ENCODE measurements around the gene CCDC9. TPM values are rescaled to one million over a fixed set of nuclear protein-coding genes. Genes with fewer than 3 reads are reported as not detected.

Gene CCDC9
- total RNA-seq, 2 donors from 2014 or later = 26.7 to 38.9 TPM

- peaks cover 22 to 23% of the 10 kb centered on the region in 2 donors for H3K4me1 ChIP-seq (ENCODE audit: control insufficient read depth in 1 of 2, low read depth in 2 of 2)
- no peak for ATAC-seq (ENCODE audit: insufficient number of reproducible peaks, low FRiP score, low read depth)
- H3K27me3 ChIP-seq (replicated peaks; ENCODE audit: insufficient read depth) = no peaks in the 10 kb centered on the region
- no peaks in the 10 kb centered on the region for H3K9me3 ChIP-seq
- H3K36me3 ChIP-seq = no peaks in the 10 kb centered on the region
- H3K4me3 ChIP-seq = peak overlapping the region; percentile 53
- no peak for DNase-seq (ENCODE audit: low spot score)
- TF ChIP-seq CTCF (IDR thresholded peaks at IDR 0.05) = no peak
- peak overlapping the region in 1 of 2 donors; percentile 25 for H3K27ac ChIP-seq
Measured at GRCh38 chr19:47309038-47309437, 52.7 kb downstream of the CCDC9 start.

DNA sequence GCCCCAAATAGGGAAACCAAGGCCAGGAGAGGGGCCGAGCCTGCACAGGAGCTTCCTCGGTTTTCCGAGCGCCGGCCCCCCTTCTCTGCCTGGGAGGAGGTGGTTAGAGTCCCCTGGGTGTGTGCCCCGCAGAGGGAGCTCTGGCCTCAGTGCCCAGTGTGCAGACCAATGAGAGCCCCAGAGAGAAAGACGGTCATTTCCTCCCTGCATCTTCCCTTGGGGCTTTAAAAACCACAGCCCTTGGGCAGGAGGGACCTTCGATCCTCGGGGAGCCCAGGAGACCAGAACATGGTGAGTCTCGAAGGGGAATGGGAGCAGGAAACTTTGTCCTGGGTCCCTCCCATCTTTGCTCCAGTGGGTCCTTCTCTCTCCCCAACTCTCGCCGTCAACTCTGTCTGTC, 53.3 kb downstream of the CCDC9 start, which contains the start of gene C5AR1:
Gene C5AR1 (plus strand): TSS at position 254 of the 400 bp plus-strand sequence. CDS start 35 bp downstream, at position 289.
- no peaks in the 10 kb centered on the region for H3K36me3 ChIP-seq
- no peaks in the 10 kb centered on the region for H3K9me3 ChIP-seq
- H3K4me3 ChIP-seq = peak within 1 kb of the TSS; percentile 53
- TF ChIP-seq CTCF (IDR thresholded peaks at IDR 0.05) = no peak
- no peaks in the 10 kb centered on the region for H3K27me3 ChIP-seq (replicated peaks; ENCODE audit: insufficient read depth)
- peak within 1 kb of the TSS in 1 of 2 donors; percentile 25 for H3K27ac ChIP-seq
- peaks cover 22 to 23% of the 10 kb centered on the region in 2 donors for H3K4me1 ChIP-seq (ENCODE audit: control insufficient read depth in 1 of 2, low read depth in 2 of 2)
- DNase-seq (ENCODE audit: low spot score) (no peak), ATAC-seq (ENCODE audit: insufficient number of reproducible peaks, low FRiP score, low read depth) (no peak)

GRCh38 chr19:47310323-47310722, 54.0 kb downstream of the CCDC9 start:
- H3K27ac ChIP-seq = peak overlapping the region in 1 of 2 donors; percentile 25
- H3K4me3 ChIP-seq = peak overlapping the region; percentile 53
- no peaks in the 10 kb centered on the region for H3K27me3 ChIP-seq (replicated peaks; ENCODE audit: insufficient read depth)
- no peaks in the 10 kb centered on the region for H3K36me3 ChIP-seq
- H3K9me3 ChIP-seq = no peaks in the 10 kb centered on the region
- DNase-seq (ENCODE audit: low spot score) (no peak), ATAC-seq (ENCODE audit: insufficient number of reproducible peaks, low FRiP score, low read depth) (no peak)
- peaks cover 22 to 23% of the 10 kb centered on the region in 2 donors for H3K4me1 ChIP-seq (ENCODE audit: control insufficient read depth in 1 of 2, low read depth in 2 of 2)
- TF ChIP-seq CTCF (IDR thresholded peaks at IDR 0.05) = no peak

GRCh38 chr19:47310819-47311218, 54.5 kb downstream of the CCDC9 start:
- Histone ChIP-seq H3K4me1 (ENCODE audit: control insufficient read depth in 1 of 2, low read depth in 2 of 2) (peaks cover 17 to 21% of the 10 kb centered on the region in 2 donors), H3K36me3 (no peaks in the 10 kb centered on the region), H3K27ac (no peak overlapping the region), H3K4me3 (peak overlapping the region; percentile 53), H3K27me3 (replicated peaks; ENCODE audit: insufficient read depth) (no peaks in the 10 kb centered on the region), H3K9me3 (no peaks in the 10 kb centered on the region)
- no peak for DNase-seq (ENCODE audit: low spot score)
- ATAC-seq (ENCODE audit: insufficient number of reproducible peaks, low FRiP score, low read depth) = no peak
- no peak for TF ChIP-seq CTCF (IDR thresholded peaks at IDR 0.05)

DNA sequence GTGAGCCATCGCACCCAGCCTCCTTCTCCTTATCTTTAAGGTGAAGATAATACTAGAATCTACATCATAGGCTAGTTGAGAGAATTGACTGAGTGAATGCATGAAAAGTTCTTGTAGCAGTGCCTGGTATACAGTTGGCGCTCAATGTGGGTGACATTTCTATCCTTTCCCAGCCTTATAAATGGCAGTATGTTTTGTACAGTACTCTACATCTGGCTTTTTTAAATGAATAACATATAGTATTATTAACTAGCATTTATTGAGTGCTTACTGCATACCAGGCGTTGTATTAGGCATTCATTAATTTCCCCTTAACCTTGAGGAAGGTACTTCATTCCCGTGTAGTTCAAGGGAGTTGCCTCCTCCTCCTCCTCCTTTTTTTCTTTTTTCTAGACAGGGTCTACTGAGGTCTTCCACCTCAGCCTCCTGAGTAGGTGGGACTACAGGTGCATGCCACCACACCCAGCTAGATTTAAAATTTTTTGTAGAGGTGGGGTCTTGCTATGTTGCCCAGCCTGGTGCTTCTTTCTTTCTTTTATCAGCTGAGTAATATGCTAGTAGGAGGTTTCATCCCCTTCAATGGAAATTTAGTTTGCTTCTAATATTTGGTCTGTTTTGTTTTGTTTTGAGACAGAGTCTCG, 56.2 kb downstream of the CCDC9 start:
- Histone ChIP-seq H3K36me3 (no peaks in the 10 kb centered on the region), H3K27me3 (replicated peaks; ENCODE audit: insufficient read depth) (no peaks in the 10 kb centered on the region), H3K9me3 (no peaks in the 10 kb centered on the region), H3K27ac (peak overlapping the region in 1 of 2 donors; percentile 29), H3K4me1 (ENCODE audit: control insufficient read depth in 1 of 2, low read depth in 2 of 2) (peaks cover 15 to 19% of the 10 kb centered on the region in 2 donors), H3K4me3 (peak overlapping the region; percentile 53)
- ATAC-seq (ENCODE audit: insufficient number of reproducible peaks, low FRiP score, low read depth) (no peak), DNase-seq (ENCODE audit: low spot score) (no peak)
- no peak for TF ChIP-seq CTCF (IDR thresholded peaks at IDR 0.05)
